Erythroblast (primary cell): Measurements from ENCODE around the gene SLC35F2.

Source experiments
- GATA1 ChIP-seq: IDR thresholded peaks from 2 replicates; pipeline ENCODE4 v1.6.1; 2011; ENCODE audit warnings: low read depth, mild to moderate bottlenecking, control low read depth, low read length, moderate library complexity
- POLR2A ChIP-seq: IDR thresholded peaks from 2 replicates; pipeline ENCODE4 v1.6.1; 2011; ENCODE audit warnings: mild to moderate bottlenecking, low read length

DNA sequence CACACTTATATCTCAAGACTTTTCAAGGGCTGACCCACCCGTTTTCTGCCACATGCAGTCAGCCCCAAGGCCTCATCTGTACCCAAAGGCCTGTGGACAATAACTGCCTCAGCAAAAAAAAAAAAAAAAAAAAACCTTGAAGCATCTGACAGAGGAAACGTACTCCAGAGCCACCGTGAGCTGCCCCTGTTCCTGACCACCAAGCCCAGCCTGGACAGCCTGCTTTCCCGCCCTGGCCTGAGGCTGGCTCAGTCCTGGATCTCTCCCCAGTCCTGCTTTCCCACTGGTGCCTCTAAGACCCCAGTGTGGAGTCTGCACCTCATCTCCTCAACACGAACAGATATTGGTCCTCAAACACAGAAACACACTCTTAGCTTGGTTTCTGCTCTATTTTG, 66.5 kb downstream of the SLC35F2 start:
- TF ChIP-seq POLR2A, result no peak
- no peak for TF ChIP-seq GATA1
